ENCODE measurements around the gene DHODH. TPM values are rescaled to one million over a fixed set of nuclear protein-coding genes. Genes with fewer than 3 reads are reported as not detected.

Gene DHODH
- total and polyA plus RNA-seq, 2 donors (not counting 3 experiments of a cell fraction or from before 2014, with no cell fraction given) = 5.8 to 9.2 TPM

GRCh38 chr16:72009779-72010178, 1.2 kb downstream of the DHODH start:
- no TSS peak for BruUV-seq (replicated peaks)
- H4K20me1 ChIP-seq (replicated peaks; ENCODE audit: control insufficient read depth, extremely low read depth, insufficient read depth, low read length) = no peaks in the 10 kb centered on the region
- DNase-seq (ENCODE audit: low read depth, low spot score) (no peak), FAIRE-seq (no peak)
- H3K9me3 ChIP-seq (replicated peaks; ENCODE audit: control insufficient read depth, insufficient read depth, low read length) = no peaks in the 10 kb centered on the region
- ChIA-PET POLR2A (no interaction called here), CTCF (no interaction called here)
- H3K27me3 ChIP-seq (ENCODE audit: control insufficient read depth in 2 of 2, insufficient read depth in 2 of 2, low read length in 2 of 2) = no peaks in the 10 kb centered on the region
- intact Hi-C loops (cut with micrococcal nuclease) = no loop called here
- H3K9ac ChIP-seq (replicated peaks; ENCODE audit: extremely low read depth, insufficient read depth, low read length) = no peak overlapping the region
- no peaks in the 10 kb centered on the region for H3K36me3 ChIP-seq (ENCODE audit: control insufficient read depth in 2 of 2, extremely low read depth in 1 of 2, insufficient read depth in 2 of 2, low read length in 2 of 2)
- no peak for TF ChIP-seq FOS (IDR thresholded peaks at IDR 0.05; ENCODE audit: borderline replicate concordance, insufficient read depth, low read length)
- TF ChIP-seq EZH2 (IDR thresholded peaks at IDR 0.05; ENCODE audit: borderline replicate concordance, low read depth, low read length, severe bottlenecking) = no peak
- TF ChIP-seq CTCF (IDR thresholded peaks at IDR 0.05; ENCODE audit: extremely low read depth in 1 of 2, insufficient read depth in 1 of 2, low read depth in 1 of 2, low read length in 2 of 2) = no peak
- TF ChIP-seq MAX (IDR thresholded peaks at IDR 0.05; ENCODE audit: insufficient read depth, insufficient read length) = no peak
- TF ChIP-seq JUN (IDR thresholded peaks at IDR 0.05; ENCODE audit: borderline replicate concordance, insufficient read depth, insufficient read length, low read depth) = no peak
- no peak for TF ChIP-seq POLR2A (IDR thresholded peaks at IDR 0.05; ENCODE audit: low read depth, low read length)
- TF ChIP-seq POLR2AphosphoS5 (IDR thresholded peaks at IDR 0.05; ENCODE audit: insufficient read depth, low read depth, low read length) = no peak
- no peak for TF ChIP-seq GATA2 (IDR thresholded peaks at IDR 0.05; ENCODE audit: insufficient read depth, insufficient read length, low read depth, low read length)
- no peak overlapping the region for H3K4me2 ChIP-seq (ENCODE audit: insufficient read depth, low read length)
- H3K9me1 ChIP-seq (replicated peaks; ENCODE audit: control insufficient read depth, extremely low read depth, insufficient read depth, low read length) = no peaks in the 10 kb centered on the region
- H2AFZ ChIP-seq (ENCODE audit: low read depth, low read length) = no peak overlapping the region
- dilution Hi-C loops (cut with MboI; ENCODE audit: extremely low pct_ligation_motif_present, low sequenced_read_pairs) = no loop called here
- no peak overlapping the region for H3K4me3 ChIP-seq (replicated peaks in 1 of 3; ENCODE audit: insufficient read depth in 1 of 3, low read depth in 1 of 3, low read length in 3 of 3)
- H3K79me2 ChIP-seq (ENCODE audit: control insufficient read depth, insufficient read depth, low read length) = no peaks in the 10 kb centered on the region
- H3K27ac ChIP-seq (ENCODE audit: insufficient read depth, low read depth, low read length) = no peak overlapping the region
- H3K4me1 ChIP-seq (ENCODE audit: control insufficient read depth, extremely low read depth, insufficient read depth, low read length) = peaks cover 2% of the 10 kb centered on the region
